NCI-H446 (cell line): ENCODE results near the gene CDH23.

ENCODE experiments used
- DNase-seq, 2 experiments: peaks; one replicate each; lab custom pipeline; 2025; lab: John Stamatoyannopoulos, UW

CDH23 gene

GRCh38 chr10:71690094-71690720 lies 293.5 kb downstream of the CDH23 start:
- DNase-seq = no peak

- no peak for DNase-seq
Observed at GRCh38 chr10:71691405-71691804, 294.7 kb downstream of the CDH23 start.

- no peak for DNase-seq
Observed at GRCh38 chr10:71692598-71693306, 296.0 kb downstream of the CDH23 start.

- DNase-seq = no peak
Observed at GRCh38 chr10:71693377-71693776, 296.7 kb downstream of the CDH23 start.

- DNase-seq = no peak
Observed at GRCh38 chr10:71694039-71694501, 297.4 kb downstream of the CDH23 start.

GRCh38 chr10:71694567-71694968 lies 297.8 kb downstream of the CDH23 start:
- DNase-seq = no peak

- no peak for DNase-seq
Observed at GRCh38 chr10:71695502-71696476, 299.1 kb downstream of the CDH23 start.

- DNase-seq = peak in 1 of 2 experiments; percentile 23
Observed at GRCh38 chr10:71696628-71697326, 300.1 kb downstream of the CDH23 start.

- no peak for DNase-seq
Observed at GRCh38 chr10:71697938-71698709, 301.4 kb downstream of the CDH23 start.

GRCh38 chr10:71698737-71699136 lies 302.0 kb downstream of the CDH23 start:
- no peak for DNase-seq

GRCh38 chr10:71700731-71701368 lies 304.1 kb downstream of the CDH23 start:
- no peak for DNase-seq

- DNase-seq = no peak
Observed at GRCh38 chr10:71701496-71702132, 304.9 kb downstream of the CDH23 start.

GRCh38 chr10:71703577-71703976 lies 306.9 kb downstream of the CDH23 start:
- no peak for DNase-seq

GRCh38 chr10:71704816-71705215 lies 308.1 kb downstream of the CDH23 start:
- DNase-seq = no peak

- DNase-seq = no peak
Observed at GRCh38 chr10:71705582-71705981, 308.9 kb downstream of the CDH23 start.

- DNase-seq = no peak
Observed at GRCh38 chr10:71706216-71707121, 309.7 kb downstream of the CDH23 start.

- DNase-seq = no peak
Observed at GRCh38 chr10:71707240-71707789, 310.6 kb downstream of the CDH23 start.

- peak in 1 of 2 experiments; percentile 32 for DNase-seq
Observed at GRCh38 chr10:71708301-71708703, 311.6 kb downstream of the CDH23 start.
